K562 (cell line): Measurements from ENCODE around the gene TALDO1. TPM values are rescaled to one million over a fixed set of nuclear protein-coding genes. Genes with fewer than 3 reads are reported as not detected.

Experiments
- ATAC-seq: fragments of 200-7000 bp; cut with Tn5 transposase; 3 replicates; pipeline ENCODE4 v1.9.1; 2020; ENCODE audit warnings: moderate library complexity
- BruUV-seq: library from RNA; stranded (reverse); fragments of 400-500 nt; replicated peaks from 2 replicates; lab custom pipeline; 2021; lab: Mats Ljungman, UMichigan
- CTCF ChIA-PET: fragments of 300-600 bp; formaldehyde crosslinking; extraction: SDS; loops from one replicate; lab custom pipeline; 2021; ENCODE audit warnings: low intra/inter-chr PET ratio; lab: Yijun Ruan, JAX
- POLR2A ChIA-PET: fragments of 300-600, 350-650 bp; sonication (Branson Sonifier 250); formaldehyde crosslinking; extraction: SDS; loops from one replicate; lab custom pipeline; 2021; ENCODE audit warnings: antibody characterized with exemption, inconsistent platforms; lab: Yijun Ruan, JAX
- DNase-seq, 4 experiments: peaks; one replicate each; pipeline versions ENCODE4 v3.0.0 to v3.0.0-alpha.2; 2011 to 2018; ENCODE audit warnings: low spot score in 3 of 4, mixed read lengths in 3 of 4; ENCODE audit errors: extremely low read depth in 1 of 4
- FAIRE-seq: peaks from 2 replicates; lab custom pipeline; 2011; peaks lifted over from hg19 to GRCh38; lab: Jason Lieb, UNC
- H2AFZ ChIP-seq: 2 replicates; pipeline ENCODE4 v1.6.0; 2011; ENCODE audit warnings: low read depth, low read length, control low read depth, inconsistent platforms
- H3K27ac ChIP-seq: fragments of 200-600 bp; 3 replicates; pipeline ENCODE4 v1.8.0; 2011; ENCODE audit warnings: low read depth, mild to moderate bottlenecking, control low read depth, inconsistent platforms, low read length, moderate library complexity, mixed read lengths; ENCODE audit errors: extremely low read depth
- H3K27me3 ChIP-seq, 2 experiments: fragments of 300-600 bp in 1 of 2; 2 replicates in 1 of 2; 3 replicates in 1 of 2; pipeline versions ENCODE4 v1.6.0 to v1.8.0; 2011; ENCODE audit warnings: inconsistent platforms in 2 of 2, low read length in 2 of 2, mild to moderate bottlenecking in 1 of 2, mixed read lengths in 1 of 2, moderate library complexity in 1 of 2; ENCODE audit not compliant: control insufficient read depth in 2 of 2, insufficient read depth in 2 of 2
- H3K36me3 ChIP-seq: fragments of 300-600 bp; 3 replicates; pipeline ENCODE4 v1.8.0; 2011; ENCODE audit warnings: mild to moderate bottlenecking, low read length, inconsistent platforms; ENCODE audit not compliant: control insufficient read depth, insufficient read depth
- H3K4me1 ChIP-seq, 2 experiments: fragments of 200-600 bp in 1 of 2; replicated peaks in 1 of 2; 2 replicates in 1 of 2; 3 replicates in 1 of 2; pipeline versions ENCODE4 v1.5.1 to v1.8.0; 2011; ENCODE audit warnings: inconsistent platforms in 2 of 2, low read length in 2 of 2, mild to moderate bottlenecking in 1 of 2, mixed read lengths in 1 of 2, moderate library complexity in 1 of 2; ENCODE audit not compliant: control insufficient read depth in 2 of 2, insufficient read depth in 2 of 2
- H3K4me2 ChIP-seq: 2 replicates; pipeline ENCODE4 v1.6.1; 2011; ENCODE audit warnings: low read length, control low read depth, inconsistent platforms, mixed read lengths; ENCODE audit not compliant: insufficient read depth
- H3K4me3 ChIP-seq: fragments of 200-600 bp; sonication (generic), shearing (Covaris generic); 2 replicates; pipeline ENCODE4 v1.5.1; 2016; ENCODE audit warnings: control low read depth, inconsistent platforms
- H3K79me2 ChIP-seq: fragments of 200-600 bp; 3 replicates; pipeline ENCODE4 v1.8.0; 2011; ENCODE audit warnings: low read length, inconsistent platforms; ENCODE audit not compliant: control insufficient read depth, insufficient read depth
- H3K9ac ChIP-seq, 2 experiments: 2 replicates each; pipeline versions ENCODE4 v1.6.0 to v1.6.1; 2011; ENCODE audit warnings: low read depth in 2 of 2, low read length in 2 of 2, control low read depth in 1 of 2, inconsistent platforms in 1 of 2, mild to moderate bottlenecking in 1 of 2, mixed read lengths in 1 of 2; ENCODE audit not compliant: insufficient read depth in 1 of 2
- H3K9me1 ChIP-seq: one replicate; pipeline ENCODE4 v1.6.0; 2011; ENCODE audit warnings: inconsistent platforms, mild to moderate bottlenecking, low read length, moderate library complexity; ENCODE audit not compliant: control insufficient read depth, insufficient read depth
- H3K9me3 ChIP-seq: replicated peaks from 2 replicates; pipeline ENCODE4 v1.5.1; 2011; ENCODE audit warnings: low read depth, low read length, inconsistent platforms; ENCODE audit not compliant: control insufficient read depth, insufficient read depth
- H4K20me1 ChIP-seq: replicated peaks from 2 replicates; pipeline ENCODE4 v1.6.1; 2011; ENCODE audit warnings: low read length, inconsistent platforms, mixed read lengths; ENCODE audit not compliant: control insufficient read depth, insufficient read depth
- DACH1 ChIP-seq: fragments of 450-650 bp; IDR thresholded peaks from 2 replicates; pipeline ENCODE4 v1.6.1; 2018; ENCODE audit not compliant: partially characterized antibody
- IRF9 ChIP-seq: fragments of 450-650 bp; IDR thresholded peaks from 2 replicates; pipeline ENCODE4 v1.6.1; 2016; ENCODE audit warnings: missing biosample characterization, missing genetic modification characterization
- KLF6 ChIP-seq: fragments of 250-450 bp; sonication (Bioruptor Pico); IDR thresholded peaks from 2 replicates; pipeline ENCODE4 v1.4.0; 2020; ENCODE audit warnings: mild to moderate bottlenecking, moderate library complexity, borderline replicate concordance
- MYBL2 ChIP-seq, 2 experiments: fragments of 450-650 bp in 1 of 2; sonication (generic) in 1 of 2; formaldehyde crosslinking in 1 of 2; IDR thresholded peaks; 2 replicates each; pipeline versions ENCODE4 v1.6.1 to v1.8.1; 2017 to 2022; ENCODE audit warnings: borderline replicate concordance in 1 of 2, inconsistent platforms in 1 of 2, low read depth in 1 of 2, mild to moderate bottlenecking in 1 of 2, missing genetic modification reagents in 1 of 2, moderate library complexity in 1 of 2
- NFE2L1 ChIP-seq: fragments of 450-650 bp; IDR thresholded peaks from 2 replicates; pipeline ENCODE4 v1.6.1; 2016; ENCODE audit warnings: missing genetic modification characterization, low read depth, mild to moderate bottlenecking, missing compliant biosample characterization, moderate library complexity, borderline replicate concordance
- POLR2AphosphoS2 ChIP-seq: IDR thresholded peaks from 2 replicates; pipeline ENCODE4 v1.6.1; 2012; ENCODE audit warnings: low read length, improper control_type of control experiment
- POLR2G ChIP-seq: fragments of 200-400 bp; formaldehyde crosslinking; IDR thresholded peaks from 2 replicates; pipeline ENCODE4 v1.6.1; 2017; ENCODE audit warnings: low read depth, mild to moderate bottlenecking, antibody characterized with exemption, low read length, moderate library complexity
- RBFOX2 ChIP-seq: fragments of 200-400 bp; formaldehyde crosslinking; IDR thresholded peaks from 2 replicates; pipeline ENCODE4 v1.6.1; 2017; ENCODE audit warnings: low read depth, mild to moderate bottlenecking, low read length, moderate library complexity
- ZKSCAN8 ChIP-seq: fragments of 200-800 bp; sonication (Bioruptor generic); IDR thresholded peaks from 2 replicates; pipeline ENCODE4 v1.6.1; 2016; ENCODE audit warnings: missing genetic modification characterization, missing compliant biosample characterization
- WGBS: fragments of 100-300 bp; shearing (Covaris generic); methylation state at CpG from one replicate; pipeline ENCODE4 v1.1.6; 2016; ENCODE audit warnings: low coverage, mixed read lengths; ENCODE audit not compliant: insufficient coverage; ENCODE audit errors: missing lambda C conversion rate; 5-methylcytosine and 5-hydroxymethylcytosine counted together
- in situ Hi-C: fragments of 300-500 bp; cut with MboI; formaldehyde crosslinking; loops from 4 replicates; pipeline ENCODE4 v1.15.0; 2018; ENCODE audit warnings: inconsistent platforms, mixed read lengths
- intact Hi-C: fragments of 100-400 bp; cut with micrococcal nuclease; formaldehyde crosslinking; loops from 2 replicates; pipeline ENCODE4 v1.14.2; 2022
- polyA plus RNA-seq, 8 experiments: library from polyadenylated mRNA; depleted of rRNA in 4 of 8; stranded (reverse) in 5 of 8; unstranded in 3 of 8; fragments of >200 nt; fragmentation: Nextera tagmentation in 2 of 8; fragmentation: Illumina TruSeq in 1 of 8; extraction: Ambion mirVana in 2 of 8; extraction: Trizol in 1 of 8; gene quantifications; 2 replicates each; pipeline versions ENCODE4 v1.2.1 to v1.2.3, GENCODE V29; 2011 to 2014; ENCODE audit warnings: inconsistent platforms in 1 of 8, missing spikeins in 1 of 8
- total RNA-seq, 7 experiments: library from RNA; depleted of rRNA in 6 of 7; stranded (reverse); fragments of >200 nt in 6 of 7; fragmentation: Illumina TruSeq in 2 of 7; extraction: Trizol in 2 of 7; gene quantifications; 2 replicates each; pipeline versions ENCODE4 v1.2.1 to v1.2.3, GENCODE V29; 2011 to 2021; ENCODE audit warnings: low replicate concordance in 1 of 7

Gene TALDO1
- total and polyA plus RNA-seq, 9 of the 15 experiments (the other 6 are each of a cell fraction or from before 2014, with no cell fraction given) = 260 to 541 (median 441) TPM

- H3K4me1 ChIP-seq = peaks cover 8 to 49% of the 10 kb centered on the region in 2 experiments; a peak in 4 of 5 replicates
- H3K4me3 ChIP-seq = no peak overlapping the region
- in situ Hi-C loops (no loop called here), intact Hi-C loops (no loop called here)
- POLR2A ChIA-PET = interaction anchor here (0.6 to 4.7 kb wide), 7 partner anchors 10 to 71 kb away, joined by 3 to 21 read pairs (median 5); partner anchors contain the start of genes DEAF1 and TMEM80
- H3K9me1 ChIP-seq = peaks cover 6% of the 10 kb centered on the region
- no peak for DNase-seq
- WGBS = 85% methylated on average over 10 of the region's 11 CpGs
- TF ChIP-seq ZKSCAN8 (CRISPR knock-in tag) (no peak), KLF6 (no peak), POLR2G (peak; percentile 81), RBFOX2 (peak; percentile 40), MYBL2 (IDR thresholded peaks at IDR 0.05; ENCODE audit: low read depth) (no peak), MYBL2 (CRISPR knock-in tag; IDR thresholded peaks at IDR 0.05; ENCODE audit: borderline replicate concordance) (no peak), NFE2L1 (tag) (no peak), POLR2AphosphoS2 (0 out of 2 replicates have a peak, but pooled peaks have one; percentile 47), IRF9 (tag) (no peak), DACH1 (no peak)
- H3K27ac ChIP-seq = 0 out of 3 replicates have a peak overlapping the region, but pooled peaks have one; percentile 11
- no TSS peak for BruUV-seq
- peaks cover 81% of the 10 kb centered on the region for H3K36me3 ChIP-seq
- H4K20me1 ChIP-seq = peaks cover 36% of the 10 kb centered on the region
- FAIRE-seq = peak; percentile 26
- CTCF ChIA-PET = no interaction called here
- H2AFZ ChIP-seq = no peak overlapping the region
- 0 out of 3 replicates have a peak, but pooled peaks cover 11% of the 10 kb centered on the region for H3K79me2 ChIP-seq
- H3K9me3 ChIP-seq = no peaks in the 10 kb centered on the region
- ATAC-seq = peak; percentile 1; the same call in 2 of the 3 replicates
- no peaks in the 10 kb centered on the region for H3K27me3 ChIP-seq
- H3K9ac ChIP-seq = peak overlapping the region in 1 of 2 experiments; percentile 41; a peak in 1 of 4 replicates
- H3K4me2 ChIP-seq = no peak overlapping the region
Measured at GRCh38 chr11:766106-766935, 19.1 kb downstream of the TALDO1 start.
